T-helper 9 cell (primary cell): ENCODE data around the gene CAPN5.
A peak's percentile ranks its signal among the peaks of the same experiment; 100 is the strongest.
"Not testable (repeated sequence)": the region's sequence is repeated elsewhere in the genome, so short reads cannot be mapped to it uniquely, and the experiment has no call there.

Source experiments
- DNase-seq: peaks from one replicate; pipeline ENCODE4 v3.0.0-alpha.2; 2020

Gene CAPN5

DNA sequence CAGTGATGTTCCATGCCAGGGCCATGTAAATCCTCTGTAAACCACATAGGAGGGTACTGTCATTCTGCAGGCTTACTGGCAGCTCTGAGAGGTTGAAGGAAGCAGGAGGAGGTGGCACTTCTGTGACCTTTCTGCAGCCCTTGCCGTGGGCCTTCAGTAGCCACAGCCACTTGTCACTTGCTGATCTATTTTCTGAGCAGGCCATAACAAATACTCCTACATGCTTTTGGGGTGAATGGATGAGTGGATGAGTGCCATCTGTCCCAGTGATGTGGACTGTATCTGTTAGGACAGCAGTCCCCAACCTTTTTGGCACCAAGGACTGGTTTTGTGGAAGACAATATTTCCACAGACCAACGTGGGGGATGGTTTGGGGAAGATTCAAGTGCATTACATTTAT, 22.4 kb upstream of the CAPN5 start:
- DNase-seq: no peak

DNA sequence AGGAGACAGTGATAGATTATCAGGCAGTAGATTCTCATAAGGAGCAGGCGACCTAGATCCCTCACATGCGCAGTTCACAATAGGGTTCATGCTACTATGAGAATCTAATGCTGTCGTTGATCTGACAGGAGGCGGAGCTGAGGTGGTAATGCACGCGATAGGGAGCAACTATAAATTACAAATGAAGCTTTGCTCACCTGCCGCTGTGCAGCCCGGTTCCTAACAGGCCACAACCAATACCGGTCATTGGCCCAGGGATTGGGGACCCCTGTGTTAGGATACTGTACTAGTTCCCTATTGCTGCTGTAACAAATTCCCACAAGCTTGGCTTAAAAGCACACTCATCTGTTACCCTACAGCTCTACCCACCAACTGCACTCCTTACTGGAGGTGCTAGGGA, 21.9 kb upstream of the CAPN5 start:
- no peak for DNase-seq

DNA sequence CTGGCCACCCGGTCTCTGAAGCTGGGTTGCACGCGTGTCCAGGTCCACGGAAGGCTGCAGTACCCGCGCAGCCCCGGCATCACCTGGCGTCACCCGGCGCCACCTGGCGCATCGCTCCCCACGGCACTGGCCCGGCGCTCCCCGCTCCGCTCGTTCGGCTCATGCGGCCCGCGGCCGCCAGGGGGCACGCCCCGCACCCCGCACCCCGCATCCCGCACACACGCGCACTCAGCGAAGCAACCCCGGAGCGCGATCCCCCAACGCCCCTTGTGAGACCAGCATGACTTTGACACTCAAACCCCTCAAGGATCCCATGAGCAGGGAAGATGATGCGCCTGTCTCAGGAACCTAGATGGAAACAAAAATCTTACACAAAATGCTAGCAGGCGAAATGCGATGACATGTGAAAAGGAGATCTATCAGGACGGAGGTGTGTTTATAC, 20.7 kb upstream of the CAPN5 start:
- peak; percentile 47 for DNase-seq

DNA sequence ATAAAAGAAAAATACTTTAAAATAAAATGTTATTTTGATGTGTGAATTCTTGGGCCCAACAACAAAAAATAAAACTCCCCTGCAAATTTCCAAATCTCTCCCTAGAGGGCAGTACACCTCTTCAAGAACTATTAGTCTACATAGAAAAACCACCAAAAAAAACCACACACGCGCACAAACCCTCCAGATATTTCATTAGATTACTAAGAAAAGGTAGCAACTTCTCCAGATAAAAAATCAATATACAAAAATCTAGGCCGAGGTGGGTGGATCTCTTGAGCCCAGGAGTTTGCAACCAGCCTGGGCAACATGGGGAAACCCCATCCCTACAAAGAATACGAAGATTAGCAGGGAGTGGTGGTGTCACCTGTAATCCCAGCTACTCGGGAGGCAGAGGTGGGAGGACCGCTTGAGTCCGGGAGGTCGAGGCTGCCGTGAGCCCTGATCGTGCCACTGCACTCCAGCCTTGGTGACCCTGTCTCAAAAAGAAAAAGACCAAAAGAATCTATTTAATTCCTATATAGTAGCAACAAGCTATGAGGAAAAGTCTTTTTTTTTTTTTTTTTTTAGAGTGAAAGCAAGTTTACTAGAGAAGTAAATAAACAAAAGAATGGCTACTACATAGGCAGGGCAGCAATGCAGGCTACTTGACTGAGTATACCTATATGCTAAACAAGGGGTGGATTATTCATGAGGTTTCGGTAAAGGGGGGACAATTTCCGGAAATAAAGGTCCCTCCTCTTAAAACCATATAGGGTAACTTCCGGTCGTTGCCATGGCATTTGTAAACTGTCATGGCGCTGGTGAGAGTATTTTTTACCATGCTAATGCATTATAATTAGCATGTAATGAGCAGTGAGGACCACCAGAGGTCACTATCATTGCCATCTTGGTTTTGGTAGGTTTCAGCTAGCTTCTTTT, 19.5 kb upstream of the CAPN5 start:
- DNase-seq: peak; percentile 59

DNA sequence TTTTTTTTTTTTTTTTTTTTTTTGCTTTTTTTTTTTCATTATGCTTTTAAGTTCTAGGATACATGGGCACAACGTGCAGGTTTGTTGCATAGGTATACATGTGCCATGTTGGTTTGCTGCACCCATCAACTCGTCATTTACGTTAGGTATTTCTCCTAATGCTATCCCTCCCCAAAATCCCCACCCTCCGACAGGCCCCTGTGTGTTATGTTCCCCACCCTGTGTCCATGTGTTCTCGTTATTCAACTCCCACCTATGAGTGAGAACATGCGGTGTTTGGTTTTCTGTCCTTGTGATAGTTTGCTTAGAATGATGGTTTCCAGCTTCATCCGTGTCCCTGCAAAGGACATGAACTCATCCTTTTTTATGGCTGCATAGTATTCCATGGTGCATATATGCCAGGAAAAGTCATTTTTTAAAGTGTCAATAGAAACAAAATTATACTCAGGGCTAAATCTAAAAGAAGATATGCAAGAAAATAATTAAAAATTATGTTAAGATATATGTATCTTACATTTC, 18.8 kb upstream of the CAPN5 start:
- not testable (repeated sequence) for DNase-seq

- no peak for DNase-seq
These were observed 17.7 kb upstream of the CAPN5 start for GRCh38 chr11:77049026-77049425.

- DNase-seq: no peak
These were observed 15.3 kb upstream of the CAPN5 start for GRCh38 chr11:77051511-77051910.

DNA sequence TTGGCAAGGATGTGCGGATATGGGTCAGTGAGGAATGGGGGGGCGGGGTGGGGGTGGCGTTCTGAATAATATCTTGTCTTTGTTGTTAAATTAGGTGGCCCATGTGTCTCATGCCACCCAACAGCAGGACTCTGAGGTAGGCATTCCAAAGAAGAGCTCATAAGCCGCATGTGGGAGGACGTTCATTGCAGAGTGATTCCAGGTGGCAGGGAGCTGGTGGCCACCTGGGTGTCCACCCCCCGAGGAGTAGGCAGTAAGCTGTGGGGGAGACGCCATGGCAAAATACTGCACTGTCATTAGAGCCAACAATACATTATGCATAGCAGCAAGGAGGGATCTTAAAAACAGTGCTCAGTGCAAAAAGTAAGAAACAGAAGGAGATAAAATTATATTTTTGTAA, 14.3 kb upstream of the CAPN5 start:
- DNase-seq: no peak

- no peak for DNase-seq
These were observed 13.4 kb upstream of the CAPN5 start for GRCh38 chr11:77053217-77054015.

DNA sequence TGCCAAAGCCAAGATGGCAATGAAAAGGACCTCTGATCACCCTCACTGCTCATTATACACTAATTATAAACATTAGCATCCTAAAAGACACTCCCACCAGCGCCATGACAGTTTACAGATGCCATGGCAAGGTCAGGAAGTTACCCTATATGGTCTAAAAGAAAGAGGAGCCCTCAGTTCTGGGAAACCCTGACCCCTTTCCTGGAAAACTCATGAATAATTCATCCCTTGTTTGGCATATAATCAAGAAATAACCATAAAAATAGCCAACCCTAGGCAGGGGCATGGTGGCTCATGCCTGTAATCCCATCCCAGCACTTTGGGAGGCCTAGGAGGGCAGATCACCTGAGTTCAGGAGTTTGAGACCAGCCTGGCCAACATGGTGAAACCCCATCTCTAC, 12.7 kb upstream of the CAPN5 start:
- no peak for DNase-seq

GRCh38 chr11:77055101-77055561, 11.6 kb upstream of the CAPN5 start:
- DNase-seq: no peak

DNA sequence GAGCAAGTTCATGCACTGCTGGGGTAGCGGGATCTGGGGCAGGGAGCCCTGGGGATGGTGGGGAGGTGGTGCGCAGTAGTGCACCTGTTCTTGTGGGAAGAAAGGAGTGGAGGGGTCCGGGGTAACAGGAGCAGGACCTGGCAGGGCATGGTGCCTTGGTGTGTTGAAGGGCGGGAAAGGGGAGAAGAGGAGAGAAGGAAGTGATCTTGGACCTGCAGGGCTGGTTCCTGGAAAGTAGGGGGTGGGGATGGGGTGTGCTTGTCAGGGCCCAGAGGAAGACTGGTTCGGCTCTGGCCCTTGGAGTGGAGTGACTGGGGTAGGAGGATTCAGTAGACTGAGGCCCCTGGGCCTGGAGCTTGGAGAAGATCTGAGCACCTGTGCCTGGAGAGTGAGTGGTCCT, 10.9 kb upstream of the CAPN5 start:
- no peak for DNase-seq

DNA sequence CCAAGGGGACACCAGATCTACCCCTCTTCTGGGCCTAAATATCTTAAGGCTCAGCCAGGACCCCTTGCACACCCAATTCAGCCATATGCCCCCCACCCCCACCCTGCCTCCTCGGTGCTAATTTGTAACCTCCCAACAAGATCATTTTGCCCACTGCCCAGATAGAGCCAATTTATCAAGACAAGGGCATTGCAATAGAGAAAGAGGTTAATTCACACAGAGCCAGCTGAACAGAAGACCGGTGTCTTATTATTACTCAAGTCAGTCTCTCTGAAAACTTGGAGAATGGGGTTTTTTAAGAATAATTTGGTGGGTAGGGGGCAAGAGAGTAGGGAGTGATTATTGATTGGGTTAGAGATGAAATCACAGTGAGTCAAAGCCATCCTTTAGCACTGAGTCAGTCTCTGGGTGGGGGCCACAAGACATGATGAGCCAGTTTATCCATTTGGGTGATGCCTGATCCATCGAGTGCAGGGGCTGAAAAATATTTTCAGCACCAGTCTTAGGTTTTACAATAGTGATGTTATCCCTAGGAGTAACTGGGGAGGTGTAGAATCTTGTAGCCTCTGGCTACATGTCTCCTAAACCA, 9.9 kb upstream of the CAPN5 start:
- no peak for DNase-seq

DNA sequence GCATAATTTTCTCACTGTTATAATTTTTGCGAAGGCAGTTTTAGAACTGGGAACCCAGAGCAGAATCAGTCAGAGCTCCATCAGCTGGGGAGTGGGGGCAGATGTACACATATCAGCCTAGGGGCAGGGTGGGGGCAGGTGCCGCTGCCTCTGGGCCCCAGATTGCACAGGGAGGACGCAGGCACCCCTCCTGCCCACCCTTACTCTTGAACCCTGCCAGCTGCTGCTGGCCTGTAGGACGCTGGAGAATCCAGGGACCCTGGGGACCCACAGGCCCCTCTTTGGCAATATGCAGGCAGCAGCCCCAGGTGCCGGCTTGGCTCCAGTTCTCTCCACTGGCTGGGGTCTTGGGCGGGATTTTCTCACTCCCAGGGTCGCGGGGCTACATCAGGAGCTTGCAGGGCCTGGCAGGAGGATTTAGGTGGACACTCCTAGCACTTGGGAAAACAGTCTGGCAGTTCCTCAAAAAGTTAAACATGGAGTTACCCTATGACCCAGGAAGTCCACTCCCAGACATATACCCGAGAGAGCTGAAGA, 8.8 kb upstream of the CAPN5 start:
- DNase-seq: no peak

- DNase-seq: no peak
These were observed 7.9 kb upstream of the CAPN5 start for GRCh38 chr11:77058900-77059299.

DNA sequence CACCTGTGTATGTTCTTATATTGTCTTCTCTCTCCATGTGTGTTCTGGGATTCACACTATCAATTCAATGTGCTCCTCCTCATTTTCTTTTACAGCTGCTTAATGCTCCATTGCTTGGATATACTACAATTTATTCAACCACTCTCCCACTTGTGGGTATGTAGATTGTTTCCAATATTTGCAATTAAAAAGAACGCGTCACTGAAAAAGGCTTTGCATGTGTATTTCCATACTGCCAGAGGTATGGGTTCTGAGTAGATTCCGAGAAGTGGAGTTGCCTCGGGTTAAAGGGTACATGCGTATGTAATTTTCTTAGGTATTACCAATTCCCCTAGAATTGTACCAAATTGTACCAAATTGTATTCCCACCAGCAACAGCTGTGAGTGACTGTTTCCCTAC, 7.0 kb upstream of the CAPN5 start:
- DNase-seq: no peak

- DNase-seq: no peak
These were observed 6.5 kb upstream of the CAPN5 start for GRCh38 chr11:77060234-77060633.

DNA sequence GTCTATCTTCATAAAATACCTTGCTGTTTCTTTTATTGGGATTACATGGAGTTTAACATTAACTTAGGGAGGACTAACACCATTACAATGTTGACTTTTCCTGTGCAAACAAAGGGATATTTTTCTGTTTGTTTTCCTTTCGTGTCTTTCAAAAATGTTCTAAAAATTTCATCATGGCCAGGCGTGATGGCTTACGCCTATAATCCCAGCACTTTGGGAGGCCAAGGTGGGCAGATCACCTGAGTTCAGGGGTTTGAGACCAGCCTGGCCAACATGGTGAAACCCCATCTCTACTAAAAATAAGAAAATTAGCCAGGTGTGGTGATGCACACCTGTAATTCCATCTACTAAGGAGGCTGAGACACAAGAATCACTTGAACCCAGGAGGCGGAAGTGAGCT, 5.5 kb upstream of the CAPN5 start:
- not testable (repeated sequence) for DNase-seq

DNA sequence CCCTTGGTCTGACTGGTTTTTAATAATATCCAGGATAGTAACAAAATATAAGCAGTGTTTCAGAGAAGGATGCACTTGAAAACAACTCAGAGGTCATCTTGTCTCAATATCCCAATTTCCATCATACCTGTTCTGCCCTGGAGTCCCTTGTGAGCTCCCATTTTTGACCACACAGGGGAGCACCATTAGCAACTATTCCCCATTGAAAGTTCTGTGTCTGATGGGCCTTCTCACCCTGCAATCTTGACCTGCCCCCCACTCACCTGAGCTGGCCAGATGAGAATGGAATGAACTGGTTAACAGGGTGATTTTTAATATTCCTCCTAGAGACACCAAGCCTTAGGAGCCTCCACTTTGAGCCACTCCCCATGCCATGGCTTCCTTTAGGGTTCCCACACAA, 3.8 kb upstream of the CAPN5 start:
- no peak for DNase-seq

- no peak for DNase-seq
These were observed 3.4 kb upstream of the CAPN5 start for GRCh38 chr11:77063407-77063806.

GRCh38 chr11:77063861-77064260, 2.9 kb upstream of the CAPN5 start:
- no peak for DNase-seq

DNA sequence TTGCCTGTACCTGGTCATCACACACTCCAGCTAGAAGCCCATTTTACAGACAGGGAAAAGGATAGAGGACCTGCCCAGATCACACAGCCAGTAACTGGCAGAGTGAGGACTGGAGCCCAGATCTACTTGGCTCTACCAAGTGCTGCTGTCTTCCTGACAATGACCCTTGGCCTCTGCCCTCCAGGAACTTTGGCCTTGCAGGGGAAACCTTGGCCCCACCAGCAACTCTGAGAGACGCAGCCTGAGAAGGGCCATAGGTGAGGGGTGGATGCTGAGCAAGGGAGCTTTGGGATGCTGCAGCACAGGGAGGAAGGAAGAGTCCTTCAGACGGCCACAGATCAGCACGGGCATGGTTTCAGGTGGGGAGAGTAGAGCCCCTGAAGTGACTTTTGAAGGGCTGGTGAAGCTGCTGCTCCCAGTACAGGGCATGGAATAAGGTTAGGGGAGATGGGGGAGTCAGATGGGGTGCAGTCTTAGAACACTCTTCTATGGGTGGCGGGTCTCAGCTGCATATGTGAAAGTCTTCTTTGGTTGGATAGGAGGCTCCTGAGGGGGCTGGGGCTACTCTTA, 2.0 kb upstream of the CAPN5 start:
- DNase-seq: no peak

DNA sequence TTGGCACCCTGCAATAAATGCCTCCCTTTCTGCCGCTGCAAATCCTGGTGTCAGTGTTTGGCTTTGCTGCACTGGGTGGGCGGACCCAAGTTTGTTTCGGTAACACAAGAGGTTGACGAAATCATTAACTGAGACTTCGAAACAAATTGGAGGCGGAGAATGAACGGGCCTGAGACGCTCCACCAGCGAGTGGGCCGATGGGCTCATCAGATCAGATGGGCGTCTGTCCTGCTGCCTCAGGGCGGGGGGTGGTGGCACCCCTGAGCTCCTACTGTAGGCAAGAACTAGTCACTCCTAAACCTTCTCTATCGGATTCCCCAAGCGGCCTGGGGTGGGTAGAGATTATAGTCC, 918 bp upstream of the CAPN5 start:
- DNase-seq: no peak
